H9 (cell line): ENCODE results near the gene SPPL3. TPM values are rescaled to one million over a fixed set of nuclear protein-coding genes. Genes with fewer than 3 reads are reported as not detected.

Experiments
- DNase-seq: peaks from one replicate; pipeline ENCODE4 v3.0.0-alpha.2; 2017
- H2AFZ ChIP-seq: one replicate; pipeline ENCODE4 v1.6.1; 2013; ENCODE audit warnings: mild to moderate bottlenecking, low read length, control low read depth, moderate library complexity
- H2AK5ac ChIP-seq: 2 replicates; pipeline ENCODE4 v1.6.1; 2013; ENCODE audit warnings: low read length, control low read depth, mixed read lengths; ENCODE audit not compliant: insufficient read length
- H2BK120ac ChIP-seq: one replicate; pipeline ENCODE4 v1.6.1; 2013; ENCODE audit warnings: low read depth, mild to moderate bottlenecking, low read length, control low read depth, inconsistent platforms; ENCODE audit not compliant: poor library complexity, severe bottlenecking
- H2BK12ac ChIP-seq: 2 replicates; pipeline ENCODE4 v1.6.1; 2013; ENCODE audit warnings: low read length, control low read depth, mixed read lengths, low read depth; ENCODE audit not compliant: insufficient read length
- H2BK15ac ChIP-seq: 2 replicates; pipeline ENCODE4 v1.6.1; 2013; ENCODE audit warnings: low read depth, low read length, control low read depth
- H2BK20ac ChIP-seq: one replicate; pipeline ENCODE4 v1.6.1; 2013; ENCODE audit warnings: low read depth, mild to moderate bottlenecking, low read length, control low read depth, inconsistent platforms; ENCODE audit not compliant: poor library complexity, severe bottlenecking
- H2BK5ac ChIP-seq: 2 replicates; pipeline ENCODE4 v1.6.1; 2013; ENCODE audit warnings: low read length, control low read depth, mixed read lengths; ENCODE audit not compliant: insufficient read length
- H3K14ac ChIP-seq: 2 replicates; pipeline ENCODE4 v1.6.1; 2013; ENCODE audit warnings: low read length, control low read depth; ENCODE audit not compliant: insufficient read depth
- H3K18ac ChIP-seq: 2 replicates; pipeline ENCODE4 v1.6.1; 2013; ENCODE audit warnings: low read depth, mild to moderate bottlenecking, mixed read lengths, low read length, control low read depth; ENCODE audit not compliant: insufficient read length
- H3K23ac ChIP-seq: 2 replicates; pipeline ENCODE4 v1.6.1; 2013; ENCODE audit warnings: low read length, control low read depth, mixed read lengths, low read depth; ENCODE audit not compliant: insufficient read length
- H3K23me2 ChIP-seq: 2 replicates; pipeline ENCODE4 v1.6.1; 2013; ENCODE audit warnings: low read depth, mild to moderate bottlenecking, mixed read lengths, low read length, control low read depth; ENCODE audit not compliant: insufficient read length, poor library complexity, severe bottlenecking
- H3K27ac ChIP-seq: 2 replicates; pipeline ENCODE4 v1.5.1; 2013; ENCODE audit warnings: low read length, control low read depth, mixed read lengths, low read depth; ENCODE audit not compliant: insufficient read length
- H3K27me3 ChIP-seq: 2 replicates; pipeline ENCODE4 v1.6.1; 2013; ENCODE audit warnings: low read length, control low read depth, inconsistent platforms; ENCODE audit not compliant: insufficient read depth
- H3K4ac ChIP-seq: 2 replicates; pipeline ENCODE4 v1.6.1; 2013; ENCODE audit warnings: low read depth, mild to moderate bottlenecking, control low read depth, inconsistent platforms, low read length, moderate library complexity
- H3K4me1 ChIP-seq: 2 replicates; pipeline ENCODE4 v1.6.1; 2013; ENCODE audit warnings: low read length, control low read depth, inconsistent platforms; ENCODE audit not compliant: insufficient read depth
- H3K4me2 ChIP-seq: 2 replicates; pipeline ENCODE4 v1.6.1; 2013; ENCODE audit warnings: low read length, control low read depth, mixed read lengths; ENCODE audit not compliant: insufficient read length, insufficient read depth
- H3K56ac ChIP-seq: 2 replicates; pipeline ENCODE4 v1.6.1; 2013; ENCODE audit warnings: low read depth, mild to moderate bottlenecking, mixed read lengths, low read length, control low read depth; ENCODE audit not compliant: insufficient read length
- H3K79me1 ChIP-seq: 2 replicates; pipeline ENCODE4 v1.6.1; 2013; ENCODE audit warnings: low read depth, mild to moderate bottlenecking, moderate library complexity, low read length, control low read depth, inconsistent platforms; ENCODE audit not compliant: insufficient read depth, poor library complexity, severe bottlenecking
- H3K79me2 ChIP-seq: 2 replicates; pipeline ENCODE4 v1.6.1; 2013; ENCODE audit warnings: low read length, control low read depth, inconsistent platforms; ENCODE audit not compliant: insufficient read depth
- H3K9ac ChIP-seq: 2 replicates; pipeline ENCODE4 v1.6.1; 2013; ENCODE audit warnings: low read length, control low read depth, mixed read lengths; ENCODE audit not compliant: insufficient read length; ENCODE audit errors: extremely low read depth
- H3K9me3 ChIP-seq: one replicate; pipeline ENCODE4 v1.6.1; 2013; ENCODE audit warnings: low read depth, low read length, inconsistent platforms; ENCODE audit not compliant: control insufficient read depth
- H3T11ph ChIP-seq: one replicate; pipeline ENCODE4 v1.6.1; 2013; ENCODE audit warnings: mild to moderate bottlenecking, low read length, control low read depth, inconsistent platforms
- H4K20me1 ChIP-seq: one replicate; pipeline ENCODE4 v1.6.1; 2013; ENCODE audit not compliant: control insufficient read depth, insufficient read length, insufficient read depth
- H4K5ac ChIP-seq: 2 replicates; pipeline ENCODE4 v1.6.1; 2013; ENCODE audit warnings: low read depth, mild to moderate bottlenecking, mixed read lengths, low read length, control low read depth; ENCODE audit not compliant: insufficient read length
- H4K8ac ChIP-seq: replicated peaks from 2 replicates; pipeline ENCODE4 v1.6.1; 2013; ENCODE audit warnings: low read length, control low read depth, mixed read lengths, low read depth; ENCODE audit not compliant: insufficient read length
- H4K91ac ChIP-seq: 2 replicates; pipeline ENCODE4 v1.6.1; 2013; ENCODE audit warnings: low read depth, mild to moderate bottlenecking, moderate library complexity, mixed read lengths, low read length, control low read depth; ENCODE audit not compliant: insufficient read length
- H3K27ac Mint-ChIP-seq, 3 experiments: 2 replicates in 2 of 3; 3 replicates in 1 of 3; pipeline ENCODE4 v1.8.0; 2020 to 2021; ENCODE audit warnings: mixed read lengths in 3 of 3, mild to moderate bottlenecking in 1 of 3, moderate library complexity in 1 of 3
- H3K27me3 Mint-ChIP-seq: 2 replicates; pipeline ENCODE4 v1.8.0; 2021; ENCODE audit warnings: low read depth, mild to moderate bottlenecking, moderate library complexity, mixed read lengths
- H3K36me3 Mint-ChIP-seq, 3 experiments: 2 replicates in 2 of 3; 3 replicates in 1 of 3; pipeline ENCODE4 v1.8.0; 2020 to 2021; ENCODE audit warnings: low read depth in 3 of 3, mixed read lengths in 3 of 3; ENCODE audit not compliant: insufficient read depth in 1 of 3
- H3K4me1 Mint-ChIP-seq, 2 experiments: 2 replicates each; pipeline ENCODE4 v1.8.0; 2020; ENCODE audit warnings: mixed read lengths in 2 of 2
- H3K4me3 Mint-ChIP-seq, 2 experiments: 2 replicates in 1 of 2; 3 replicates in 1 of 2; pipeline ENCODE4 v1.8.0; 2020 to 2021; ENCODE audit warnings: mild to moderate bottlenecking in 2 of 2, mixed read lengths in 2 of 2, moderate library complexity in 1 of 2
- H3K9me3 Mint-ChIP-seq, 2 experiments: 2 replicates in 1 of 2; 3 replicates in 1 of 2; pipeline ENCODE4 v1.8.0; 2020; ENCODE audit warnings: mild to moderate bottlenecking in 2 of 2, mixed read lengths in 2 of 2, moderate library complexity in 1 of 2
- WGBS: extraction: QIAGEN DNeasy Blood & Tissue Kit; methylation state at CpG from one replicate; pipeline ENCODE4 v1.1.7; 2013; ENCODE audit warnings: missing lambda C conversion rate, low lambda C conversion rate, mixed read lengths; ENCODE audit not compliant: insufficient read length; ENCODE audit errors: extremely low coverage; 5-methylcytosine and 5-hydroxymethylcytosine counted together
- total RNA-seq: library from RNA; stranded (reverse); gene quantifications from 2 replicates; pipeline ENCODE4 v1.2.1, GENCODE V29; 2021
- TF ChIP-seq, protein P1 (sequence below): fragments of 200-600 bp; sonication (generic); conservative IDR thresholded peaks from 3 replicates; pipeline ENCODE4 v1.8.0; 2021; ENCODE audit warnings: antibody characterized with exemption, mild to moderate bottlenecking

SPPL3 gene
- total RNA-seq, 1 experiment from 2014 or later, result 46.3 TPM

DNA sequence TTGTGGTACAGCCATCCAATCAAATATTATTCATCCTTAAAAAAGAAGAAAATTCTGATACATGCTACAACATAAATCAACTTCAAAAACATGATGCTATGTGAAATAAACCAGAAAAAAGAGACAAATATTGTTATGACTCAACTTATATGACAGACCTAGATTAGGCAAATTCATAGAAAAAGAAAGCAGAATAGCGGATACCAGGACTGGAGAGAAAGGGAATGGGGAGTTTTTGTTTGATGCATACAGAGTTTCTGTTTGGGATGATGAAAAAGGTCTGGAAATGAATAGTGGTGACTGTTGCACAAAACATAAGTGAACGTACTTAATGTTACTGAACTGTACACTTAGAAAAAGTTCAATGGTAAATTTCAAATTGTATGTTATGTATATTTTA lies 82.3 kb downstream of the SPPL3 start:
- no peak overlapping the region for H3K14ac ChIP-seq

More for the DNA sequence above, 82.3 kb downstream of the SPPL3 start:
- Histone ChIP-seq H3K9ac (no peak overlapping the region), H3T11ph (no peak overlapping the region), H2BK12ac (no peak overlapping the region), H4K91ac (no peak overlapping the region), H2BK120ac (no peak overlapping the region), H3K4me2 (no peak overlapping the region), H3K79me1 (peaks cover 2% of the 10 kb centered on the region), H2AFZ (no peak overlapping the region), H4K20me1 (no peaks in the 10 kb centered on the region), H3K79me2 (peaks cover 5% of the 10 kb centered on the region; the same call in 1 of the 2 replicates), H2BK15ac (no peak overlapping the region), H3K56ac (no peak overlapping the region), H3K23me2 (no peaks in the 10 kb centered on the region), H4K5ac (no peak overlapping the region), H3K4me1 (peaks cover 7% of the 10 kb centered on the region; the same call in 1 of the 2 replicates), H3K27me3 (no peaks in the 10 kb centered on the region), H3K23ac (no peak overlapping the region), H3K4ac (no peak overlapping the region), H4K8ac (no peak overlapping the region), H2AK5ac (no peak overlapping the region), H3K27ac (no peak overlapping the region), H2BK20ac (no peak overlapping the region), H3K9me3 (no peaks in the 10 kb centered on the region), H2BK5ac (no peak overlapping the region), H3K18ac (no peak overlapping the region)
- Mint-ChIP-seq H3K4me1 (peaks cover 28 to 32% of the 10 kb centered on the region in 2 experiments), H3K27ac (peak overlapping the region in 1 of 3 experiments; percentile 16; a peak in 1 of 7 replicates), H3K9me3 (no peaks in the 10 kb centered on the region), H3K27me3 (no peaks in the 10 kb centered on the region), H3K36me3 (no peaks in the 10 kb centered on the region), H3K4me3 (no peak overlapping the region)
- TF ChIP-seq, protein P1, sequence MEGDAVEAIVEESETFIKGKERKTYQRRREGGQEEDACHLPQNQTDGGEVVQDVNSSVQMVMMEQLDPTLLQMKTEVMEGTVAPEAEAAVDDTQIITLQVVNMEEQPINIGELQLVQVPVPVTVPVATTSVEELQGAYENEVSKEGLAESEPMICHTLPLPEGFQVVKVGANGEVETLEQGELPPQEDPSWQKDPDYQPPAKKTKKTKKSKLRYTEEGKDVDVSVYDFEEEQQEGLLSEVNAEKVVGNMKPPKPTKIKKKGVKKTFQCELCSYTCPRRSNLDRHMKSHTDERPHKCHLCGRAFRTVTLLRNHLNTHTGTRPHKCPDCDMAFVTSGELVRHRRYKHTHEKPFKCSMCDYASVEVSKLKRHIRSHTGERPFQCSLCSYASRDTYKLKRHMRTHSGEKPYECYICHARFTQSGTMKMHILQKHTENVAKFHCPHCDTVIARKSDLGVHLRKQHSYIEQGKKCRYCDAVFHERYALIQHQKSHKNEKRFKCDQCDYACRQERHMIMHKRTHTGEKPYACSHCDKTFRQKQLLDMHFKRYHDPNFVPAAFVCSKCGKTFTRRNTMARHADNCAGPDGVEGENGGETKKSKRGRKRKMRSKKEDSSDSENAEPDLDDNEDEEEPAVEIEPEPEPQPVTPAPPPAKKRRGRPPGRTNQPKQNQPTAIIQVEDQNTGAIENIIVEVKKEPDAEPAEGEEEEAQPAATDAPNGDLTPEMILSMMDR, result no peak
- no peak for DNase-seq
- WGBS, result no CpG with 5 or more reads among the region's 2 CpGs
